IMR-90 (cell line): ENCODE measurements around the gene ABCA12.

ENCODE experiments used
- CTCF ChIP-seq: conservative IDR thresholded peaks from 2 replicates; pipeline ENCODE4 v1.5.1; 2012; ENCODE audit warnings: mild to moderate bottlenecking, low read depth, low read length, improper control_type of control experiment
- MXI1 ChIP-seq: IDR thresholded peaks from 2 replicates; pipeline ENCODE4 v1.6.1; 2012; ENCODE audit warnings: low read depth, mild to moderate bottlenecking, low read length, moderate library complexity, borderline replicate concordance
- POLR2A ChIP-seq: IDR thresholded peaks from 2 replicates; pipeline ENCODE4 v1.6.1; 2012; ENCODE audit warnings: mild to moderate bottlenecking, low read depth, low read length
- RAD21 ChIP-seq: IDR thresholded peaks from 2 replicates; pipeline ENCODE4 v1.6.1; 2012; ENCODE audit warnings: low read length, improper control_type of control experiment
- SMC3 ChIP-seq: fragments of 150-350 bp; IDR thresholded peaks from 2 replicates; pipeline ENCODE4 v1.6.1; 2016; ENCODE audit warnings: low read depth, mild to moderate bottlenecking, antibody characterized with exemption, low read length, moderate library complexity

GRCh38 chr2:215034154-215034553, 104.3 kb downstream of the ABCA12 start:
- TF ChIP-seq POLR2A, result no peak
- TF ChIP-seq CTCF, result no peak
- TF ChIP-seq SMC3, result no peak
- no peak for TF ChIP-seq MXI1
- TF ChIP-seq RAD21, result no peak
